Neuron (in vitro differentiated cells): ENCODE data around the gene TMEM52B.
"Not testable (repeated sequence)": the region's sequence is repeated elsewhere in the genome, so short reads cannot be mapped to it uniquely, and the experiment has no call there.

Experiments used
- H2AFZ ChIP-seq: one replicate; pipeline ENCODE4 v1.6.1; 2013; ENCODE audit warnings: low read depth, mild to moderate bottlenecking, inconsistent platforms, low read length, moderate library complexity
- H3K27me3 ChIP-seq: one replicate; pipeline ENCODE4 v1.6.1; 2013; ENCODE audit warnings: low read length; ENCODE audit not compliant: insufficient read depth
- H3K36me3 ChIP-seq: one replicate; pipeline ENCODE4 v1.6.1; 2013; ENCODE audit warnings: low read length; ENCODE audit not compliant: insufficient read depth
- H3K4me1 ChIP-seq: one replicate; pipeline ENCODE4 v1.6.1; 2013; ENCODE audit warnings: low read length; ENCODE audit not compliant: insufficient read depth
- H3K4me3 ChIP-seq: 2 replicates; pipeline ENCODE4 v1.5.1; 2013; ENCODE audit warnings: mild to moderate bottlenecking, low read length, moderate library complexity
- H3K9me3 ChIP-seq: one replicate; pipeline ENCODE4 v1.6.1; 2013; ENCODE audit warnings: low read length

The TMEM52B gene

GRCh38 chr12:10207136-10207535, 28.3 kb downstream of the TMEM52B start:
- Histone ChIP-seq H2AFZ (no peak overlapping the region), H3K4me3 (no peak overlapping the region), H3K36me3 (no peaks in the 10 kb centered on the region), H3K4me1 (no peaks in the 10 kb centered on the region), H3K9me3 (no peaks in the 10 kb centered on the region), H3K27me3 (no peaks in the 10 kb centered on the region)

- H3K9me3 ChIP-seq = no peaks in the 10 kb centered on the region
- no peaks in the 10 kb centered on the region for H3K27me3 ChIP-seq
- H2AFZ ChIP-seq = no peak overlapping the region
- H3K4me3 ChIP-seq = no peak overlapping the region
- no peaks in the 10 kb centered on the region for H3K36me3 ChIP-seq
- H3K4me1 ChIP-seq = peaks cover 7% of the 10 kb centered on the region
Observed at GRCh38 chr12:10210225-10210624, 31.4 kb downstream of the TMEM52B start.

GRCh38 chr12:10211101-10211939, 32.5 kb downstream of the TMEM52B start:
- peaks cover 7% of the 10 kb centered on the region for H3K4me1 ChIP-seq
- H3K4me3 ChIP-seq = no peak overlapping the region
- H3K36me3 ChIP-seq = no peaks in the 10 kb centered on the region
- no peaks in the 10 kb centered on the region for H3K9me3 ChIP-seq
- no peaks in the 10 kb centered on the region for H3K27me3 ChIP-seq
- H2AFZ ChIP-seq = no peak overlapping the region

GRCh38 chr12:10211940-10212738, 33.3 kb downstream of the TMEM52B start:
- Histone ChIP-seq H3K36me3 (no peaks in the 10 kb centered on the region), H3K4me1 (peaks cover 7% of the 10 kb centered on the region), H2AFZ (peak overlapping the region; percentile 95), H3K9me3 (no peaks in the 10 kb centered on the region), H3K27me3 (no peaks in the 10 kb centered on the region), H3K4me3 (peak overlapping the region; percentile 57)

- peaks cover 7% of the 10 kb centered on the region for H3K4me1 ChIP-seq
- H2AFZ ChIP-seq = peak within 1 kb of the TSS; percentile 95
- no peaks in the 10 kb centered on the region for H3K27me3 ChIP-seq
- H3K36me3 ChIP-seq = no peaks in the 10 kb centered on the region
- peak within 1 kb of the TSS; percentile 57 for H3K4me3 ChIP-seq
- no peaks in the 10 kb centered on the region for H3K9me3 ChIP-seq
Observed at GRCh38 chr12:10212739-10213131, 33.9 kb downstream of the TMEM52B start, which contains the start of gene GABARAPL1. Gene GABARAPL1 (plus strand): TSS chr12:10212877. CDS start chr12:10213130, 253 bp downstream.

- H3K4me1 ChIP-seq = peaks cover 7% of the 10 kb centered on the region
- no peaks in the 10 kb centered on the region for H3K9me3 ChIP-seq
- H2AFZ ChIP-seq = peak overlapping the region; percentile 95
- H3K36me3 ChIP-seq = no peaks in the 10 kb centered on the region
- H3K27me3 ChIP-seq = no peaks in the 10 kb centered on the region
- peak overlapping the region; percentile 57 for H3K4me3 ChIP-seq
Observed at GRCh38 chr12:10213168-10214135, 34.6 kb downstream of the TMEM52B start.

- no peaks in the 10 kb centered on the region for H3K36me3 ChIP-seq
- H2AFZ ChIP-seq = peak overlapping the region; percentile 95
- H3K4me3 ChIP-seq = peak overlapping the region; percentile 57
- H3K4me1 ChIP-seq = peaks cover 7% of the 10 kb centered on the region
- H3K9me3 ChIP-seq = no peaks in the 10 kb centered on the region
- no peaks in the 10 kb centered on the region for H3K27me3 ChIP-seq
Observed at GRCh38 chr12:10214136-10214894, 35.5 kb downstream of the TMEM52B start.

- H3K9me3 ChIP-seq = no peaks in the 10 kb centered on the region
Observed at GRCh38 chr12:10214895-10215267, 36.0 kb downstream of the TMEM52B start.

GRCh38 chr12:10215436-10215835, 36.6 kb downstream of the TMEM52B start:
- Histone ChIP-seq H3K4me1 (peaks cover 7% of the 10 kb centered on the region), H3K9me3 (no peaks in the 10 kb centered on the region), H3K36me3 (peaks cover 8% of the 10 kb centered on the region), H3K4me3 (no peak overlapping the region), H3K27me3 (no peaks in the 10 kb centered on the region), H2AFZ (no peak overlapping the region)

More at GRCh38 chr12:10214895-10215267, 36.0 kb downstream of the TMEM52B start:
- H3K27me3 ChIP-seq = no peaks in the 10 kb centered on the region
- H3K4me3 ChIP-seq = peak overlapping the region; percentile 57
- peaks cover 4% of the 10 kb centered on the region for H3K36me3 ChIP-seq
- H2AFZ ChIP-seq = no peak overlapping the region
- peaks cover 7% of the 10 kb centered on the region for H3K4me1 ChIP-seq

GRCh38 chr12:10215946-10216345, 37.1 kb downstream of the TMEM52B start:
- H3K4me3 ChIP-seq, H2AFZ ChIP-seq, H3K27me3 ChIP-seq, H3K4me1 ChIP-seq, H3K9me3 ChIP-seq: not testable (repeated sequence)
- H3K36me3 ChIP-seq = peaks cover 12% of the 10 kb centered on the region

GRCh38 chr12:10218021-10218420, 39.2 kb downstream of the TMEM52B start:
- H3K4me3 ChIP-seq = no peak overlapping the region
- H3K4me1 ChIP-seq = peaks cover 7% of the 10 kb centered on the region
- peaks cover 27% of the 10 kb centered on the region for H3K36me3 ChIP-seq
- H3K27me3 ChIP-seq = no peaks in the 10 kb centered on the region
- no peaks in the 10 kb centered on the region for H3K9me3 ChIP-seq
- H2AFZ ChIP-seq = no peak overlapping the region
